GM21825 (cell line): Measurements from ENCODE around the gene MXRA7.
"Not testable (repeated sequence)": the region's sequence is repeated elsewhere in the genome, so short reads cannot be mapped to it uniquely, and the experiment has no call there.

Experiments used
- ATAC-seq: cut with Tn5 transposase; IDR thresholded peaks from one replicate; pipeline ENCODE4 v1.9.1; 2021; ENCODE audit warnings: mild to moderate bottlenecking, moderate library complexity; ENCODE audit not compliant: unreplicated experiment

Gene MXRA7

DNA sequence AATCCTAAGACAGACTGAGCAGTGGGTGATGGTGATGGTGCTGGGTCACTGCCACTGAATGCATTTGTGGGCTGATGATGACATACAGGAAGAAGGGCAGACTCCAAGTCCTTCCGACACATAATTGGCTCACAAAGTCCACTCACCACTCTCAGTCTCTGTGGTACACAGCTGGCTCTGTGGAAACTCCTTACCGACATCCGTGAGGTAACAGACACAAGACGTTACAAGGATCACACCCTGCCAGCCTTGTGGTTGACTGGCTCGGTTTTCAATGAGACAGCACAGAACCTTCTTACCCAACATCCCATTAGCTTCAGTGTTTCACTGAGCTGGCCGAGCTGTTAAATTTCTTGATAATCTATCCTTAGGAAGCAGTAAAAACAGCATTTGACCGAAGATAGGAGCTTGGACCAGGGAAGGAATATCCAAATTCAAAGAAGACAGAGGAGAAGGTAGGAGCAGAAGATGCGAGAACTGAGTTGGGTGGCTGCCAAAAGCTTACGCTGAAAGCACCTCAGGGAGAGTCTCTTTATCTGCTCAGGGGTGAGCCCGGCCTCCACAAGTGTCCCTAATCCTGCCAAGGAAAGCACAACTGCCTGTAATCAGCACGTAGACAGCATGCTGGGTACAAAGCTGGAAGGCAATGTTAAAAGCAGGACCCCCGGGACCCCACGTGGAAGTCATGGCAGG lies 5.5 kb upstream of the MXRA7 start:
- ATAC-seq = no peak

DNA sequence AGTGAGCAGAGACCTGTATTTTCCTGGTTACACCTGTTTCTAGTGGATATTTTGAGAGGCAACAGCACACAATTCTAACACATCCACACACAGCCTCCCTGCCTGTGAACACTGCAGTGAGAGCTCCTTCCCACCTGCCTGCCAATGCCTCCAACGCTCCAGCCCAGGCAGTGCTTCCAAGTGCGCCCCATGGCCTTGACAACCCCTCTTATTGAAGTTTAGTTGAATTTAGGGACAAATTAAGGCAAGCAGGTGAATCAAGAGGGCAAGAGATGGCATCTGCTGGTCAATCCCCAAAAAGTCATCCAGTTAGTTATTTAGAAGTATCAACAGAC lies 4.7 kb upstream of the MXRA7 start:
- ATAC-seq = no peak

DNA sequence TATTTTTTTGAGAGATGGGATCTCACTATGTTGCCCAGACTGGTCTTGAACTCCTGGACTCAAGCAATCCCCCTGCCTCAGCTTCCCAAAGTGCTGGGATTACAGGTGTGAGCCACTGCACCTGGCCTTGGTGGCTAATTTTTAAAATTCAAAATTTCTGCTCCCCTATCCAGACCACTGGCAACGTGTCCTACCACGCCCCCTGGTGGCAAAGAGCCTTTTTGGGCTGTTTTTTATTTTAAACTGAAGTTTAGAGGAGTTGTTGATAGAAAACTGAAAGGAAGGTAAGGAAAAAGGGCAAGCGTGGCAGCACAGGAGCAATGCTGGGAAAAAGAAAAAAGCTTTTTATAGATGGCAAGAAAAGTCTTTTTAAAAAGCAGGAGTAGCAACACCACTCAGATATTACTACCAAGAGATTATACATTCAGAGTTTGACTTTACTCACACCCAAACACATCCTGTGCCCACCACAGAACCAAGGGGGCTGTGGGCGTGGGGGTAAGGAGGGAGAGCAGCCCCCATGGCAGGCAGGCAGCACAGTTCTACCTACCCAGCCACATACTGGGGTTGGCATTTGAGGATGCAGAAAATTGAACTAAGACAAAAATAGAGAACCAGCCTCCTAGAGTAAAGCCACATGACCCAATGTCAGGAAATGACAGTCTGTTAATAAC lies 4.2 kb upstream of the MXRA7 start:
- ATAC-seq = no peak

DNA sequence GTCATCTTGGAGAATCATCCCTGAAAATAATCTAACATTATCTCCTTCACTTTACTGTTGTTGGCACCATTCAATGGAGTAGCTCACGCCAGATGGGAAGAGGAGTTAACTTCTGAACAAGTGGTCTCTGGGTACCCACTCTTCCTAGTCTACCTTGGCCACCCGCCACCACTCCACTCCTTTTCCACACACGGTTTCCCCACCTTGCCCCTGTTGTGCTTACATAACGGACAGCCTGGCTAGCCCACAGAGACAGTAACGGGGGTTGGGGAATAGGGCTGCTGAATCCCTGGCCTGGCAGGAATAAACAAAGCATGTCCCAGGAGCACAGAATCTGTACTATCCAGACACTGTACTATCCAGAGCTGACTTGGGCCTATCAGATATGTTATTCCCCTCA lies 3.6 kb upstream of the MXRA7 start:
- ATAC-seq = no peak

DNA sequence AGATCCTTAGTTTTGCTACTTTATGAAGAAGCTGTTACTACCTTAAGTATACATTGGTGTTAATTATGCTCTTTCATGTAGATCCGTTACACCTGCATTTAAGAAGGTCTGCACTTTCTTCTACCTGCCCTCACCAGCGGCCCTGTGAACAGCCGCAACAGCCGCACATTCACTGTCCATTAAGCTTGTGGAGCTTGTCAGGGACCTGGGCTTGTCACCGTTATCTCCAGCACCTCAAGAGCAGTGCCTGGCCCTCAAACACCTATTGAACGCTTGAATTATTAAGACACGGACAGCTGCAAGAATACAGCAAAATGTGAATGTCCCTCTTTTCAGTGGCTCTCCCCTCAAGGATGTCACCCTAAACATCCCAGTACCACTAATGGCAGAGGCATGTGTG lies 3.0 kb upstream of the MXRA7 start:
- ATAC-seq = no peak

- not testable (repeated sequence) for ATAC-seq
Observed at GRCh38 chr17:76712321-76712720, 1.6 kb upstream of the MXRA7 start.

DNA sequence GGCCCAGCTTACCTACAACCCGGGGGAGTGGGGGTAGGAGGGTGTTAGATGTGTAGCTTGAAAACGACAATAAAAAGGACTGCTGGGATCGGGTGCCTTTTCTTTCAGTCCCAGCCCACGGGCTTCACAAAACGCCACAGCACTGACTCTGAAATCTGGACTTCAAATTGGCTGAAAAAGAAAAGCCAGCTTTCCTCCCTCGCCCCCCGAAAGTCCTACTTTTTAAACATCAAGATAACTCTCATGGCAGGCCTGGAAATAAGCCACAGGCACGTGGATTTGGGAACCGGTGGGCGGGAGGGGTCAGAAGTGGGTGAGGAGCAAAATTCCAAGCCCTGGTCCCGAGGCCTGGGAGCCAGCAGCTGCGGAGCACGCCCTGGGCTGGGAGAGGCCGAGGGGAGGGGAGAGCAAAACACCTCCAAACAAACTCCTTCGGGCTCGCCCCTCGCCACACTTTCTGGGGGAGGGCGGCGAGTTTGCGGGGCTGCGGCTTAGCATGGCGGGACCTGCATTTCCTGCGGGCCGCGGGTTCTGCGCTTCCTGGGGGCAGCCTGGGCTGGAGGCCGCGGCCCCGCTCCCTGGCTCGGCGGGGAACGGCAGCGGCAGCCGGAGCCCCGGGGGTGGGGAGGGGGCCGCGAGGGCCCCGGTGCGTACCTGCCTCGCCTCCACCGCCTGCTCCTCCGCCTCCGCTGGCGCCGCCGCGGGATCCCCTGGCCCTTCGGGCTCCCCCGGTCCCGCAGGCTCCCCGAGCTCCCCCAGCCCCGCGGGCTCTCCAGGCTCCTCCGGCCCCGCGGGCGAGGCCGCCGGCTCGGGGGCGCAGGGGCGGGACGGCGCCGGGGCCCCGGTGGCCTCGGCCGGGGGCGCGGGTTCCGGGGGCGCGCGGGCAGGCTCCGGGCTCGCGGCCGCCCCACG lies 558 bp downstream of the MXRA7 start:
- not testable (repeated sequence) for ATAC-seq

GRCh38 chr17:76709077-76709950 lies 1.5 kb downstream of the MXRA7 start:
- no peak for ATAC-seq

DNA sequence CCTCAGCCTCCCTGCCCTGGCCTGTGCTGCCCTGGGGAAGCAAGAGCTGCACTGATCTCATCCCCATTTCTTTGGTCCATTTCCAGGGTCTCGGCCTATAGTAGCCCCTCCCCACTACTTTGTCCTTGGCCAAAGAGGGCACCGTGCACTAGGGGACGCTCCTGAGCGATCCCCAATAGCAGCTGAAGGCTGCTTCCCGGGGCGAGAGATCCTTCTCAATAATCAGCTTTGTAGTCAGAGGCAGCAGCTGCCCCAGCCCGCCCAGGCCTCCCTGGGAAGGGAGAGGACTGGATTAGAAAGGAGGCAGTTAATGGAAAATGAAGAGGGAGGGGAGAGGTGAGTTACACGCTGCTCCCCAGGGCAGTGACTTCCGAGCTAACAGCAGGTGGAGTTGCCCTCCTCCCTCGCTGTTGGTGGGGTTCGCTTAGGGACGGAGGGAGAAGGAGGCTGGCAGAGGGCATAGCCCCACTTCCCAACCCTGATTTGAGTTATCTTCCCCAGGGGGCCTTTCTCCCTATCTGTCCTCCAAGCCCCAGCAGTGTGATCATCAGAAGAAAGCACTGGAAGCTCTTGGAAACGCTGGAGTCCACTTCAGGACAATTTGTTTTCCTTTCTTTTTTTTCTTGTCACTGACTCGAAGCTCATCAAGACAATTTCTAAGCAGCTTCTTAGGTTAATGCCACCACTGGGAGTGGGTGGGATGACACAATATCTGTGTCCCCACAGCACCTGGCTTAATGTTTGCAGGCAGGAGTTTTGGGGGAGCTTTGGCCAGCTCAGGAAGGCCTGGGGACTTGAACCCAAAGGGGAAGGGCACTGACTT lies 2.6 kb downstream of the MXRA7 start:
- ATAC-seq = no peak

GRCh38 chr17:76706817-76707216 lies 3.9 kb downstream of the MXRA7 start:
- ATAC-seq = no peak

- no peak for ATAC-seq
Observed at GRCh38 chr17:76704805-76705204, 6.0 kb downstream of the MXRA7 start.

DNA sequence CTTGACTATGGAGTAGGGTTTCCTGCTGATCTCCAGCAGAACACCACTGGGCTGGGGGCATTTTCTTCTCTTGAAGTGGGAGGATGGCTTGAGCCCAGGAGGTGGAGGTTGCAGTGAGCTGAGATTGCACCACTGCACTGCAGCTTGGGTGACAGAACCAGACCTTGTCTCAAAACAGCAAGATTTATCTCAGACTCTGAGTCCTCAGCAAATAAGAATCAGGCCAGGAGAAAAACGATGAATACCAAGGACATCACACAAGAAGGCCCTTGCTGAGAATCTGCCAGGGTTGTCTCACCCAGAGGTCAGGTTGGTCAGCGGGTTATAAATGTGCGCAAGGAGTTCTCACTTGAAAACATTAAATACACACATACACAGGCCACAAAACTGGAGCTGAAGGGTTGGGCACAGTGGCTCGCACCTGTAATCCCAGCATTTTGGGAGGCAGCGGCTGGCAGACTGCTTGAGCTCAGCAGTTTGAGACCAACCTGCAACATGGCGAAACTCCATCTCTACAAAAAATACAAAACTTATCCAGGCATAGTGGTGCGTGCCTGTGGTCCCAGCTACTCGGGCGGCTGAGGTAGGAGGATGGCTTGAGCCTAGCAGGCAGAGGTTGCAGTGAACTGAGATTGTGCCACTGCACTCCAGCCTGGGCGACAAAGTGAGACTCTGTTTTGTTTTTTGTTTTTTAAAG lies 7.7 kb downstream of the MXRA7 start:
- ATAC-seq = no peak

- ATAC-seq = no peak
Observed at GRCh38 chr17:76702076-76702475, 8.7 kb downstream of the MXRA7 start.

- no peak for ATAC-seq
Observed at GRCh38 chr17:76701471-76701967, 9.2 kb downstream of the MXRA7 start.

GRCh38 chr17:76700617-76701470 lies 9.9 kb downstream of the MXRA7 start:
- ATAC-seq = no peak

- no peak for ATAC-seq
Observed at GRCh38 chr17:76700270-76700616, 10.5 kb downstream of the MXRA7 start.

- not testable (repeated sequence) for ATAC-seq
Observed at GRCh38 chr17:76698466-76698977, 12.2 kb downstream of the MXRA7 start.
